Fibroblast of the conjunctiva (primary cell): ENCODE results near the gene TEKT5.
"Not testable (repeated sequence)": the region's sequence is repeated elsewhere in the genome, so short reads cannot be mapped to it uniquely, and the experiment has no call there.

Source experiments
- DNase-seq: peaks from one replicate; pipeline ENCODE4 v3.0.0-alpha.2; 2010; ENCODE audit warnings: low read depth

Gene TEKT5

DNA sequence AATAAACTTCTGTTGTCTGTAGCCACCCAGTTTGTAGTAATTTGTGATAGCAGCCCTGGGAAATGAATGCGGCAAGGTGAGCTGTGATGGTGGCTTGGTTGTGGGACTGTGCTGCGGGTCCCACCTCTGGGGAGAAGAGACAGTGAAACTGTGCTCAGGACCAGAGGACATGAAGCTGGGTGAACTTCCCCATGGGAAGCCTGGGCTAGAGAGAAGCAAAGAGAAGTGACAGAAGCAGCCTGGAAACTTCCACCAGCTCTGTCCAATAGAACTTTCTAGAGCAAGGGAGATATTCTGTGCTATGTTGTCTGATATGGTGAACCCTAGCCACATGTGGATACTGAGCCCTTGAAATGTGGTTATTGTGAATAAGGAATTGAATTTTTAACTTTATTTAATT lies 62.8 kb downstream of the TEKT5 start:
- no peak for DNase-seq

DNA sequence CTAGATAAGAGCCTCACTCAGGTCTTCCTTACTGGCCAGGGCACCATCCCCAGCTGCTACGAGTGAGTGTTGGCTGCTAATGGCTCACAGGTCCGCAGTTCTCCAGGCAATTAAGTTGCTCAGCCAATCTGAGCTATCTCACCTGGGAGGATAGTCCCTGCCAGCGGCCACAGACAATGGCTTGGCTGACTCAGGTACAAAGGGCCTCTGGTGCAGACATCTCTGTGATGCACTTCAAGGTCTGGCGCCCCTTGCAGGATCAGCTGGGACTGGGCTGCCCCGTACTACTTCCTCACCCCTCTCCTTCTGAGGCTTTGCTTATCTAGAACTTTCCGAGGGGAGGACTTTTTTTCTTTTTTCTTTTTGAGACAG lies 65.2 kb downstream of the TEKT5 start:
- no peak for DNase-seq

DNA sequence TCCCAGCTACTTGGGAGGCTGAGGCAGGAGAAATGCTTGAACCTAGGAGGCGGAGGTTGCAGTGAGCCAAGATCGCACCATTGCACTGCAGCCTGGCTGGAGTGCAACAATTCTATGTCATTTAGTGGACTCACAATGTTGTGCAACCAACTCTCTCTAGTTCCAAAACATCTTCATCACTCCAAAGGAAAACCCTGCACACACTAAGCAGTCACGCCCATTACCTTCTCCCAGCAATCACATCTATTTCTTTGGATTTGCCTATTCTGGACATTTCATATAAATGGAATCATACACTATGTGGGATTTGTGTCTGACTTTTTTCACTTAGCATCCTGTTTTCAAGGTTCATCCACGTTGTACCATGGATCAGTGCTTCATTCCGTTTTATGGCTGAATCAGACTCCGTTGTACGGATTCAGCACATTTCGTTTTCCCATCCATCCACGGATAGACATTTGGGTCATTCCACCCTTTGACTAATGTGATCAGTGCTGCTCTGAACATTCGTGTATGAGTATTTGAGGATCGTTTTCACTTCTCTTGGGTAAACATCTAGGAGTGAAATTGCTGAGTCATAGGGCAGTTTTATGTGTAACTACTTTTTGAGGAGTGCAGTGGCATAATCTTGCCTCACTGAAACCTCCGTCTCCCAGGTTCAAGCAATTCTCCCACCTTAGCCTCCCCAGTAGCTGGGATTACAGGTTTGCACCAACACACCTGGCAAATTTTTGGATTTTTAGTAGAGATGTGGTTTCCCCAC lies 69.0 kb downstream of the TEKT5 start:
- no peak for DNase-seq

DNA sequence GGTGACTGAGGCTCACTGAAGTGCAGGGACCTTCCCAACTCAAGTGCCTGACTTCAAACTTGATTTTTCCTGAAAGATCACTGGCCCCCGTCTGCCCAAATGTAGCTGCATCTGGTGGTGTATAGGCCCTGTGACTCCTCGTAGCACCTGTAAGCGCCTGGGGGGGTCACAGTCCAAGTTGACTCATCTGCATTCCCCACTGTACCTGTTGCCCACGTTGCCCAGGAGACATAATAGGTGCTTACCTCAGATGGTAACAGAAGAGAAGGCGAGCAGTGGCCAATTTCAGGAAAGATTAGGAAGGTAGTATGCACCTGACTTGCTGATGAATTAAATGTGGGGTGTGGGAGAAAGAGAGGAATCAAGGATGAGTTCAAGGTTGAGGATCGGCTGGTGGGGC lies 70.2 kb downstream of the TEKT5 start:
- DNase-seq: no peak

DNA sequence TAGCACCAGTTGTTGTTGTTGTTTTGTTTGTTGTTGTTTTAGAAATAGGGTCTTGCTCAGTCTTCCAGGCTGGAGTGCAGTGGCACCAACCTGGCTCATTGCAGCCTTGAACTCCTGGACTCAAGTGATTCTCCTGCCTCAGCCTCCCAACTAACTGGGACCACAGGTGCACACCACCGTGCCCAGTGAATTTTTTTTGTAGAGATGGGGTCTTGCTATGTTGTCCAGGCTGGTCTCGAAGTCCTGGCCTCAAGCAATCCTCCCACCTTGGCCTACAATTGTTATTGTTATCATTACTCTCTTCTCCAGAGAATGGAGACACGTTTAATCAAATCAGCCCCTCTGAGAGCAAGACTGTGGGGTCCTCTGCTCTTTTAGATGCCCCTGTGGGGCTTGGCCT lies 71.7 kb downstream of the TEKT5 start:
- DNase-seq: no peak

DNA sequence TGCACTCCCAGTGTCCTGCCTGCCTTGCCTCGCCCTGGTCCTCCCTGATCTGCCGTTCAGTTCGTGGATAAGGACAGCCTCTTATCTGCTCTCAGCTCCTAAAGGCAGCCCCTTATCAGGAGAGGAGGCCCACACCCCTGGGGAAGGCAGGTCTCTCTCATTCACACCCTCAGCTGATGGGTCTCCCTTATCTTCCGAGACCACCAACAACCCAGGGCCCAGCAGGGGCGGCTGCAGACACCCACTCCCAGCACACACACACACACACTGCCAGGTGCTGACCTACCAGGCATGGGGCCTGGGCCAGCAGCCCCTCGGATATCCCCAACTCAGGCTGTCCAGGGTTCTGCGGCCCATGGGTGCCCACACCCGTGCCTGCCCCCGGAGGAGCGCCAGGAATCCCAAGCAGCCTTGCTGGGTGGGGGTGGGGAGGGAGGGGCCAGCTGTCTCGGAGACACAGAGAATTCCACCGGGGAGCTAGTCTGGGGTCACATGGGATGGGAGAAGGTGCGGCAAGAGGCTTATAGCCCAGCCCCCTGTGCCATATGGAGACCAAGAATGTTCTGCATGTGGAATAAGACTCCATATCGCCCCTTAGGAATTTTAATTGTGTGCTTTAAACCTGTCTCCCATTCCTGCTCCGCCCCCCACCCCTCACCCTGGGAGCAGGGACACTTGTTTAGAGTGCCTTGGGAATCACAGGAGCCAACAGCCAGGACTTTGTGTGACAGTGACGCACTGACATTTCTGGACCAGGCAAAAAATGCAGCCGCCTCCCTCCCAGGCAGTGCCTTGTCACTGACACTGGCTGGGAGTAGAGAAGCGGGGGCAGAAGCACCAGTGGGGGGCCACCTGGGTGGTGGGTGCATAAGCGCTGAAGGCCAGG lies 72.5 kb downstream of the TEKT5 start:
- DNase-seq: no peak

DNA sequence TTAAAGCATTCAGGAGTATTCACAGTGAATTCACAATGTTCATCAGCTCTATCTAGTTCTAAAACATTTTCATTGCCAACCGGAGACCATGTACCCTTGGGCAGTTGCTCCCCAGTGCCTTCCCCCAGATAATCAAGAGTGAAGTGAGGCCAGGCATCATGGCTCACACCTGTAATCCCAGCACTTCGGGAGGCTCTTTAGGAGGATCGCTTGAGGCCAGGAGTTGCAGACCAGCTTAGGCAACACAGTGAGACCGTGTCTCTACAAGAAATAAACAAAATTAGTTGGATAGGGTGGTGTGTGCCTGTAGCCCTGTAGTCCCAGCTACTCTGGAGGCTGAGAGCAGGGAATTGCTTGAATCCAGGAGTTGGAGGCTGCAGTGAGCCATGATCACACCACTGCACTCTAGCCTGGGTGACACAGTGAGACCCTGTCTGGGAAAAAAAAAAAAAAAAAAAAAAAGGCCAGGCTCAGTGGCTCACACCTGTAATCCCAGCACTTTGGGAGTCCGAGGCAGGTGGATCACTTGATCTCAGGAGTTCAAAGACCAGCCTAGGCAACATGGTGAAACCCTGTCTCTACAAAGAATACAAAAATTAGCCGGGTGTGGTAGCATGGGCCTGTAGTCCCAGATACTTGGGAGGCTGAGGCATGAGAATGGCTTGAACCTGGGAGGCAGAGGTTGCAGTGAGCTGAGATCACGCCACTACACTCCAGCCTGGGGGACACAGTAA lies 73.3 kb downstream of the TEKT5 start:
- not testable (repeated sequence) for DNase-seq

DNA sequence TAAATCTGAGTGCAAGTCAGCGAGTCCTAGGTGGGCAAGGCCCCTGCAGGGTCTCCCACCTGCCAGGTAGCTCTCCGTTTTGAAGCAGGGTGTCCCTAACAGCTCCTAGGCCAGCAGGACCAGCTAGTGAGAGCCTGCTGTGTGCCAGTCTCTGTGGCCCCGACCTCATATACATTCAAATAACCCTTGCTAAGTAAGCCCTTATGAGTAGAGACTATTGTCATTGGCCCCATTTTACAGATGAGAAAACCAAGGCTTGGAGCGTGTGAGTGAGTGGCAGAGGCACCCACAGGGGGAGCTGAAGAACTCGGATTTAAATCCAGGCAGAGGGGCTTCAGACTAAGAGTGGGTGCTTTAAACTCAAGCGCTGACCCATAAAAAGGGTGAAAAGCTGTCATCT lies 74.6 kb downstream of the TEKT5 start:
- no peak for DNase-seq

DNA sequence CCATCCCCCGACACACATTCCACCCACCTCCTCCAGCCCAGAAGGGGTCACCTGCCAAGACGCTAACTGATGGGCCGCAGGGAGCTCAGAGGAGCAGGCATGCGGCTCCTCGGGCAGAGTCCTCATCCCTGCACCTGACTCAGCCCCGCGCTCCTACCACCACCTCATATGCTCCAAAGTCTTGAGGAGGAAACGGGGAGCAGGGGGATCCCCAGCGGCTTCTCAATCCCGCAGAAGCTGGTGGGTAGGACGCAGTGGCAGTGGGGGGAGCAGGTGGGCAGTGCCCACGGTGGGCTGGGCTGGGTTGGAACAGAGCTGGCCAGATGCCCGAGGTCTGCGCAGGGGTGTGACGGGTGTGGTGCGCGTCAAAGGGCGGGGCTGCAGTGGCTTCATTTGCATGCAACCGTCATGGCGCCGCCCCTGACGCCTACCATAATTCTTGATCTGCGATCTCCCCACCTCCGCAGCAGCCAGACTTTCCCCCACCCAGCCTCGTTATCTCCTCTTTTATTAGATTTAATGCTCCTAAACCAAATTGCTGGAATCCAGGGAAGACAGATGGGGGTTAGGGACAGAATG lies 75.4 kb downstream of the TEKT5 start:
- DNase-seq: no peak

DNA sequence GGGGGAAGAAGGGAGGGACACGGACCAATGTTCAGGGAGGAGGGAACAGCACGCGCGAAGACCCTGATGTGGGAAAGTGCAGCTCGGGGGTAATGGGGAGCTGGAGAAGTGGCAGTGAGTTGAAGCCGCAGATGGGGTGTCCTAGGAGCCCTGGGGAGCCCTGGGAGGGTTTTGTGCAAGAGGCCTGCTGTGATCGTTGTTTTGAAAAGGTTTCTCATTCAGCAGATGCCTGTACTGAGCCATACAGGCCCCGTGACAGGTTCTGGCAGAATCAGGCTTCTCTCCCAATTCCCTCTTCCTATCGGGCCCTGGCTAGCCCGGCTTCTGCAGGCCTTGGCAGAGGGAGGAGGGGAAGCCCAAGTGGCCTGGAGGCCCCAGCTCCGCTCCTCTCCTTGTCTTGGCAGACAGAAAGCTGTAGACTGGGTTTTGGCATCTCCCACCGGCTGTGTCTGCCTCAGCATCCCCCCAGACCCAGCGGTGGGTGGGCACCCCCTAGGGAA lies 76.0 kb downstream of the TEKT5 start:
- no peak for DNase-seq

DNA sequence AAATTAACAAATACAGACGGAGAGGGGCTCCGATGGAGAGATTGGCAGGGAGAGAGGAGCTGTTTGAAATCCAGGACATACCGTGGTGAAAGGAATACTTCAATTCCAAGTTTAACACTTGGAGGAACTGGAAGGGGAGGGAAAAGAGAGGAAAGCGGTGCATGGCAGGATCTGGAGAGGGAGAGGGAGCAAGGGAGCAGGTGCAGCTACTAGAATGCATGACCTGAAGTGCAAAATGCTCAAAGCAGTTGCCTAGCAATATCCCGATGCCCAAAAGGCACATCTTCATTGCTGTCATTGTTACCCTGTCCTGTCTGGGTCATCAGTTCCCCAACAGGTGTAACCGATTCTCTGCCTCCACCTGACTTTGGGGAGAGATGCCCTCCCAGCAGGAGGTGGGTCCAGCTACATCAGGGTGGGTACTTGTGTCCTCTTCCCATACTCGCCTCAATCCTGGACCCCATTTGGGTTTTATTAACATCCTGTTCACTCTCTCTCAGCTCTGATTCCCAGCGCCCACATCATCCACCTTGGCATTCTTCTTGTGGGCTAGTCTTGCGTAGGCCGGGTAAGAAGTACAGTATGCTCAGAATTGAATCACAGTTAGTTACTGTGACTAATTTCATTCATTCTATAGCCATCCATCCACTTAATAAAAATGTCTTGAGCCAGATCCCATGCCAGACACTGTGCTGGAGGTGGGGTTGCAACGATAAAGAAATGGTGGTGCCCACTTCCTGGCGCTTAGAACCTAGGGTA lies 76.9 kb downstream of the TEKT5 start:
- no peak for DNase-seq

DNA sequence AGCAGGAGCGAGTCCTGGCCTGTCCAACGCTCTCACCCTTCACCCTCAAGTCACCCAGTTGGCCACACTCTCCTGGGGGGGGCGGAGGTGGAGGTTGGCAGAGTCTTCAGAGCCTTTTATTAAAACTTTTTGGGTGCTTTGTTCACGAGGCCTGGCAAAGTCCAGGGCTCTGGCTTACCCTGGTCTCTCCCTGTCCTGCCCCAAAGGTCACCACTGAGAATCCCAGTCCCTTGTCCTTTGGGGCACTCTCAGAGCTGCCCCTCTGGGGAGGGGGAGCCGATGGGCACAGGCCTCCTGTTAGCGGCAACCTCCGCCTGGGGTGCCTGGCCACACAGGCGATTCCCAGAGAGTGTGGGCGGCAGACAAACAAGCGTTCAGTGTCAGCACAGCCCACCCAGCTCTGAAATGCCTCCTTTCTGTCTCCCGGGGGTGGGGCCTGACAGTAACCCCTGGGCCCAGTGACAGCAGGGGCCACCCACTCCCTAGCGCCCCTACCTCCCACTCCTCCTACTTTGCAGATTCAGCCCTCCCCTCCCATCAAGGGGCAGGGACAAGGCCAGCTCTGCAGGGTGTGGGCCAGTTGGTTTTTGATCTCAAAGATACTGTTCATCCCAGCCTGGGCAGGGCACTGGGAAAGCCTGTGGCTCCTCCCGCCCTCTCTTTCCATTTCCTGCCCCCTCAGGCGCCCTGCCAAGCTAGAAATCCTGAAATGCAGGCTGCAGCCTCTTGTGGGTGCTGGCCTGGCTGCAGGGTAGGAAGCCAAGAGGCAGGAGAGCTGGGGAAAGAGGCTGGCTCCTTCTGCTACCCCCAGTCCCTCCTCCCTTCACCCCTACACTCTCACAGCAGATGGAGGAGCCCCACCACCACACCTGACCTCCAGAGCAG lies 77.7 kb downstream of the TEKT5 start:
- peak; percentile 16 for DNase-seq

DNA sequence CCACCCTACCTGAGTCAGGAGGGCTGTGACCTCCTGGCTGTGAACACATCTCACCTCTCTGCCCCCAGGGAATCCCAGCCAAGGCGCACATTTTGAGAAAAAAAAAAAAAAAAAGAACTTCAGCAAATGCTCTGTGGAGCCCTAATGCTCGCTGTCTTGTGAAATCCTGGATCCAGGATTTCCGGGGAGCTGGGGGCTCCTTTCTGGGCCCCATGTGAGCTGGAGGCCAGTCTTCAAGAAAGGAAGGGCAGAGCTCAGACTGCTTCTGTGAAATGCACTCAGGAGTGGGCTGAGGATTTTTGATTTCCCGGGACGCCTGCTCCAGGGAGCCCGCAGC lies 78.3 kb downstream of the TEKT5 start:
- no peak for DNase-seq

DNA sequence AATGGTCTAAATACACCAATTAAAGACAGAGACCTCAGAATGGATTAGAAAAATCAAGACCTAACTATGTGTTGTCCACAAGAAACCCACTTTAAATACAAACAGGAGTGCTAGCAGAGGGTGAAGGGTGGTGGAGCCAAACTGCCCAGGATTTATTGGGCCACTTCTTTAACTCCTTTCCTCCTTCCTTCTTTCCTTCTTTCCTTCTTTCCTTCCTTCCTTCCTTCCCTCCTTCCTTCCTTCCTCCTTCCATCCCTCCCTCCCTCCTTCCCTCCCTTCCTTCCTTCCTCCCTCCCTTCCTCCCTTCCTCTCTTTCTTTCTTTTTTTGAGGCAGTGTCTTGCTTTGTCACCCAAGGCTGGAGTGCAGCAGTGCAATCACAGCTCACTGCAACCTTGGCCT lies 80.0 kb downstream of the TEKT5 start:
- no peak for DNase-seq

DNA sequence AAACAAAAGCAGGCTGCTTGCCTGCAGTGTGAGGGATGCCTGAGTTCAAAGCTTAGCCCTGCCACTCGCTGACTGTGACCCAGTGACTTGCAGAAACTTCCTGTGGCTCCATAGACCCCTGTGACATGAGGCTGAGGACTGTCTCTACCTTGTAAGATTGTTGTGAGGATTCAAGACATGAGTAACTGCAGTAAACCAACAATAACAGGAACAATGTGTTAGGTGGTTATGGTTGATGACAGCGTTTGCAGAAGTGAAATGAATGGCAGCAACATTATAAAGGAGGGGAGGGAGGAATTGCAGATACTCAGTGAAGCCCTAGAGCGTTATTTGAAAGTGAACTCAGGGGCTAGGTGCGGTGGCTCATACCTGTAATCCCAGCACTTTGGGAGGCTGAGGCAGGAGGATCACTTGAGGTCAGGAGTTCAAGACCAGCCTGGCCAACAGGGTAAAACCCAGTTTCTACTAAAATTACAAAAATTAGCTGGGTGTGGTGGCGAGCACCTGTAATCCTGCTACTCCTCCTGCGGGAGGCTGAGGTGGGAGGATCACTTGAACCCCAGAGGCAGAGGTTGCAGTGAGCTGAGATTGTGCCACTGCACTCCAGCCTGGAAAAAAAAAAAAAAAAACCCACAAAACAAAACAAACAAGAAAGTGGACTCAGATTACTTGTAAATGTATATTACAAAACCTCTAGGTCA lies 80.8 kb downstream of the TEKT5 start:
- DNase-seq: no peak

DNA sequence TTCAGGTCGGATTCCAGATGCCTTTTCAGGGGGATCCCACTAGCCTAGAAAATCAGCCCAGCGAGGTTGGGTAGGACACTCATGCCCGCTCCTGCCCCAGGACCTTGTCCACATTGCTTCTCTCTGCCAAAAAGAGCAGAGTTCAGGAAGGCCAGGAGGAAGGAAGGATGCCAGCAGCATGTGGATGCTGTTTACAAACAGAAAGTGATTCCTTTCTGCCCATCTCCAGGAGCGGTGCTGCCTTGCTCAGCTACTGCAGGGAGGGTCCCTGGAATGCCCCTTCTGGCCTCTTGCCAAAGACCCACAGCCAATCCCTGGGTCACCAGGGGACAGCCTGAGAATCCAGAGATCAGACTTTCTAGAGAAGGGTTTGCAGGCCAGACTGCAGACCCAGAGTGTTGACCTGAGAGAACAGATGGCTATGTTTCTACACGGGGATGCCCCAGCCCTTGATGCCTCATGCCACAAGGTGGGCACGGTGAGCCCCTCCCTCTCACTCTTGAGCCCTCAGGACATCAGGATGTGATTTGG lies 82.0 kb downstream of the TEKT5 start:
- no peak for DNase-seq

DNA sequence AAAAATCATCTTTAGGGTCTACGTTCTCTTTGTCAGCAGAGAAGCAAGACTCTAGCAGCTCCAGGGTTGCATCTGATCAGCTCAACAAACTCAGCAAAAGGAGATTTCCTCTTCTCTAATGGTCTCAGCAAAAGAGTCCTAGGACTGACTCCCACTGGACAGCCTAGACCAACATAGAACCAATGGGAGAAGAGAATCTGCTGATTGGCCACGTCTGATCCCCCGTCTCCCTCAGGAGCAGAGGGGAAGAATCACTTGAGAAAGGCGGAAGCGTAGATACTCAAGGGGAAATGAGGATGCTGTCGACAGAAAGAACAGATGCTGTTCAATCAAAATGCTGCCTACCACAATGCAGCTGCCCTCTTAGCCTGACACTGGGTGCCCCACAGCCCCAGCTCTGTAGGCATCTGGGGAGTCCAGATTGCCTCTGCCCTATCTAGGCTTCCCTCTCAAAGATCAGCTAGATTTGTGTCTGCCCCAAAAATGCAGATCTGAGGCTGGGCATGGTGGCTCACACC lies 82.8 kb downstream of the TEKT5 start:
- no peak for DNase-seq

DNA sequence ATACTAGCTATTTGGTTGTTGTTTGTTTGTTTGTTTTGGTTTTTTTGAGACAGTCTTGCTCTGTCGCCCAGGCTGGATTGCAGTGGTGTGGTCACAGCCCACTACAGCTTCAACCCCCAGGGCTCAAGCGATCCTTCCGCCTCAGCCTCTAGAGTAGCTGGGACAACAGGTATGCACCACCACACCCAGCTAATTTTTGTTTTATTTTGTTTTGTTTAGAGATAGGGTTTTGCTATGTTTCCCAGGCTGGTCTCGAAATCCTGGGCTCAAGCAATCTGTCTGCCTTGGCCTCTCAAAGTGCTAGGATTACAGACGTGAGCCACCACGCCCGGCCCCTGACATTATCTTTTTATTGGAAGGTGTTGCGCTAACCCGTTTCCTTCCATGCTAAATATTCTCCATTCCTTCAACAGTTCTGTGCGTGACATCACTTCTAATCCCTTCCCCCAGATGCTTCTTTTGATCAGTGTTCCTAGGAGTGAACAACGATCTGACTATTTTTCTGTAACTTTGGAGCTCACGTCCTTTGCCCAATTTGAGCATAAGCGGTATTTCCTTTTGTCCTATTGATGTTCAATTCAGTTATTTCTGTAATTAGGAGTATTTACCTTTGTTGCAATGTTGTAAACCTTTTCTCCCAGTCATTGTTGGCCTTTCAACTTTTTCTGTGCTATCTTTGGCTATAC lies 84.1 kb downstream of the TEKT5 start:
- no peak for DNase-seq

DNA sequence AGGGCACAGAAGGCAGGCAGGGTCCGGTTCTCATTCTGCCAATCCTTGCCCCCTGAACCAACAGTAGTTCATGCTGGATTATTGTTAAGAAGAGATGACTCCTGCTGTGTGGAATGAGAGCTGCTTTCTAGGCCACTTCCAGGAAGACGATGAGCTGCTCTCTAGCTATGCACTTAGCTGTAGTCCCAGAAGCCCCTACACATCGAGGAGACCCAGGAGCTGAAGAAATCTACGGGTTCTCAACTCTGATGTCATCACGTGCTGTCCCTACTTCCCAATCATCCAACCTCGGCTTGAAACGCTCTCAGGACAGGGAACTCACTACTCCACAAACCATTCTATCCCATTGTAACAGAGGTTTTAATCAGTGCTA lies 85.3 kb downstream of the TEKT5 start:
- DNase-seq: peak; percentile 32
